Glutamatergic neuron (in vitro differentiated cells): ENCODE measurements around the gene PADI3. TPM values are rescaled to one million over a fixed set of nuclear protein-coding genes. Genes with fewer than 3 reads are reported as not detected.

Experiments used
- DNase-seq: peaks from one replicate; pipeline ENCODE4 v3.0.0; 2022
- H3K27ac Mint-ChIP-seq: one replicate; pipeline ENCODE4 v1.8.0; 2020; ENCODE audit warnings: mild to moderate bottlenecking, mixed read lengths, inconsistent platforms; ENCODE audit not compliant: unreplicated experiment
- H3K27me3 Mint-ChIP-seq: one replicate; pipeline ENCODE4 v1.8.0; 2020; ENCODE audit warnings: mild to moderate bottlenecking, moderate library complexity, mixed read lengths, inconsistent platforms; ENCODE audit not compliant: unreplicated experiment
- H3K36me3 Mint-ChIP-seq: one replicate; pipeline ENCODE4 v1.8.0; 2020; ENCODE audit warnings: mild to moderate bottlenecking, mixed read lengths, inconsistent platforms; ENCODE audit not compliant: unreplicated experiment
- H3K4me1 Mint-ChIP-seq: one replicate; pipeline ENCODE4 v1.8.0; 2020; ENCODE audit warnings: mild to moderate bottlenecking, low read depth, mixed read lengths, inconsistent platforms; ENCODE audit not compliant: unreplicated experiment
- H3K4me3 Mint-ChIP-seq: one replicate; pipeline ENCODE4 v1.8.0; 2020; ENCODE audit warnings: mild to moderate bottlenecking, mixed read lengths, inconsistent platforms; ENCODE audit not compliant: unreplicated experiment
- H3K9me3 Mint-ChIP-seq: one replicate; pipeline ENCODE4 v1.8.0; 2020; ENCODE audit warnings: mild to moderate bottlenecking, moderate library complexity, mixed read lengths, inconsistent platforms; ENCODE audit not compliant: unreplicated experiment
- total RNA-seq: library from RNA; stranded (reverse); fragmentation: NEBNext Ultra II Directional; extraction: Animal tissue kit (Norgen Biotek cat#: 25700); gene quantifications from one replicate; pipeline ENCODE4 v1.2.1, GENCODE V29; 2021; ENCODE audit not compliant: unreplicated experiment
- TF ChIP-seq, protein P1 (sequence below): fragments of 200-600 bp; sonication (generic); IDR thresholded peaks from one replicate; pipeline ENCODE4 v1.5.0; 2021; ENCODE audit not compliant: partially characterized antibody, unreplicated experiment

PADI3 gene
- total RNA-seq, 1 donor from 2014 or later = not detected

GRCh38 chr1:17250601-17251000, 1.7 kb downstream of the PADI3 start:
- H3K36me3 Mint-ChIP-seq = no peaks in the 10 kb centered on the region
- H3K9me3 Mint-ChIP-seq = no peaks in the 10 kb centered on the region
- no peak overlapping the region for H3K27ac Mint-ChIP-seq
- no peaks in the 10 kb centered on the region for H3K4me1 Mint-ChIP-seq
- H3K27me3 Mint-ChIP-seq = peaks cover 6% of the 10 kb centered on the region
- TF ChIP-seq, protein P1, sequence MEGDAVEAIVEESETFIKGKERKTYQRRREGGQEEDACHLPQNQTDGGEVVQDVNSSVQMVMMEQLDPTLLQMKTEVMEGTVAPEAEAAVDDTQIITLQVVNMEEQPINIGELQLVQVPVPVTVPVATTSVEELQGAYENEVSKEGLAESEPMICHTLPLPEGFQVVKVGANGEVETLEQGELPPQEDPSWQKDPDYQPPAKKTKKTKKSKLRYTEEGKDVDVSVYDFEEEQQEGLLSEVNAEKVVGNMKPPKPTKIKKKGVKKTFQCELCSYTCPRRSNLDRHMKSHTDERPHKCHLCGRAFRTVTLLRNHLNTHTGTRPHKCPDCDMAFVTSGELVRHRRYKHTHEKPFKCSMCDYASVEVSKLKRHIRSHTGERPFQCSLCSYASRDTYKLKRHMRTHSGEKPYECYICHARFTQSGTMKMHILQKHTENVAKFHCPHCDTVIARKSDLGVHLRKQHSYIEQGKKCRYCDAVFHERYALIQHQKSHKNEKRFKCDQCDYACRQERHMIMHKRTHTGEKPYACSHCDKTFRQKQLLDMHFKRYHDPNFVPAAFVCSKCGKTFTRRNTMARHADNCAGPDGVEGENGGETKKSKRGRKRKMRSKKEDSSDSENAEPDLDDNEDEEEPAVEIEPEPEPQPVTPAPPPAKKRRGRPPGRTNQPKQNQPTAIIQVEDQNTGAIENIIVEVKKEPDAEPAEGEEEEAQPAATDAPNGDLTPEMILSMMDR = no peak
- H3K4me3 Mint-ChIP-seq = no peak overlapping the region
- DNase-seq = no peak

- H3K36me3 Mint-ChIP-seq = no peaks in the 10 kb centered on the region
Observed at GRCh38 chr1:17251246-17251645, 2.3 kb downstream of the PADI3 start.

GRCh38 chr1:17251701-17252376, 2.9 kb downstream of the PADI3 start:
- H3K4me1 Mint-ChIP-seq = no peaks in the 10 kb centered on the region
- no peak overlapping the region for H3K27ac Mint-ChIP-seq
- DNase-seq = no peak
- H3K27me3 Mint-ChIP-seq = peaks cover 5% of the 10 kb centered on the region
- H3K9me3 Mint-ChIP-seq = no peaks in the 10 kb centered on the region
- no peak overlapping the region for H3K4me3 Mint-ChIP-seq
- H3K36me3 Mint-ChIP-seq = no peaks in the 10 kb centered on the region
- TF ChIP-seq, protein P1 = no peak

More at GRCh38 chr1:17251246-17251645, 2.3 kb downstream of the PADI3 start:
- H3K4me3 Mint-ChIP-seq = no peak overlapping the region
- no peaks in the 10 kb centered on the region for H3K4me1 Mint-ChIP-seq
- H3K27ac Mint-ChIP-seq = no peak overlapping the region
- no peak for DNase-seq
- peaks cover 8% of the 10 kb centered on the region for H3K27me3 Mint-ChIP-seq
- no peaks in the 10 kb centered on the region for H3K9me3 Mint-ChIP-seq
- TF ChIP-seq, protein P1 = no peak

GRCh38 chr1:17255336-17255735, 6.4 kb downstream of the PADI3 start:
- DNase-seq = no peak
- Mint-ChIP-seq H3K27ac (no peak overlapping the region), H3K4me1 (no peaks in the 10 kb centered on the region), H3K4me3 (no peak overlapping the region), H3K36me3 (no peaks in the 10 kb centered on the region), H3K27me3 (peaks cover 5% of the 10 kb centered on the region), H3K9me3 (no peaks in the 10 kb centered on the region)
- TF ChIP-seq, protein P1 = no peak

- H3K4me1 Mint-ChIP-seq = no peaks in the 10 kb centered on the region
- no peak overlapping the region for H3K27ac Mint-ChIP-seq
- peaks cover 1% of the 10 kb centered on the region for H3K9me3 Mint-ChIP-seq
- TF ChIP-seq, protein P1 = no peak
- DNase-seq = no peak
- H3K4me3 Mint-ChIP-seq = no peak overlapping the region
- peaks cover 2% of the 10 kb centered on the region for H3K27me3 Mint-ChIP-seq
- H3K36me3 Mint-ChIP-seq = peaks cover 6% of the 10 kb centered on the region
Observed at GRCh38 chr1:17258116-17258757, 9.3 kb downstream of the PADI3 start.
